T47D (cell line): ENCODE measurements around the gene FLYWCH1.

Experiments
- DNase-seq, 2 experiments: peaks; one replicate each; pipeline versions ENCODE4 v3.0.0 to v3.0.0-alpha.2; 2011 to 2012; ENCODE audit warnings: low read depth in 1 of 2, low spot score in 1 of 2
- JUND ChIP-seq: IDR thresholded peaks from 2 replicates; pipeline ENCODE4 v1.6.1; 2012; ENCODE audit warnings: low read depth
- in situ Hi-C: cut with HindIII; loops from 2 replicates; pipeline ENCODE4 v1.10.0; 2016; ENCODE audit warnings: low sequenced_read_pairs, low pct_unique_long_range_greater_than_20kb

Gene FLYWCH1

DNA sequence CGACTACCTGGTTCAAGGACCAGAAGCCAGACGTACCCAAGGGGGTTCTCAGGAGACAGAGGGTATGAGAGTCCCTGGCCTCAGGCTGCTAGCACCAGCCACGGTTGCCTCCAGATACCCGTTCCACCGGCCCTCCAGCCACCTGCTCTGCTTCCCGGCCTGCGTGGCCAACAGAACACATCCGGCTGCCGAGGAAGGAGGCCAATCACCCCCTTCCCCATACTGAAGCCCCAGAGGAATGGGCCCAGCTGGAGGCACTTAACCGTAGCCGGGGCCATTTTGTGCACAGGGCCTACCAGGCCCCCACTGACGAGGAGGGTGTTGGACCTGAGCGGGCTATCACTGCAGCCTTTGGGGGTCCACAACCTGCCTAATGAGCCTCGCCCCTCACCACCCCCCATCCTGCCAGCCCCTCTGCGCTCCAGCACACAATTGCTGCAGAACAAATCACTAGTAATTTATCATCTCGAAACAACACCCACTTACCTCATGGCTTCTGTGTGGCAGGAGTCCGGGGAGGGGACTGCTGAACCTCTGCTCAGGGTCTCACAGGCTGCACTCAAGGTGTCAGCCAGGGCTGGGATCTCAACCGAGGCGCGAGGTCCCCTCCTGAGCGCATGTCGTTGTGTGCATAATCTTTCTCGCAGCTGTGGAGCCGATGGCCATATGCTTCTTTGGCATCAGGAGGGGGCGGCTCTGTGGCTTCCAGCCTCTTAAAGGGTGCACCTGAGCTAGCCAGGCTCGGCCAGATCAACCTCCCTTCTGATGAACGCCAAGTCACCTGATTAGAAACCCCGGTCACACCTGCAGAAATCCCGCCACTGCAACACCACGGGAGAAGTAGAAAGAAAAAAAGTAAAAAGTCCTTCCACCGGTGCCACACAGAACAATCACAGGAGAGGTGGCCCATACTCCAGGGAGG is 42.2 kb downstream of the FLYWCH1 start:
- in situ Hi-C loops = no loop called here
- DNase-seq = no peak

DNA sequence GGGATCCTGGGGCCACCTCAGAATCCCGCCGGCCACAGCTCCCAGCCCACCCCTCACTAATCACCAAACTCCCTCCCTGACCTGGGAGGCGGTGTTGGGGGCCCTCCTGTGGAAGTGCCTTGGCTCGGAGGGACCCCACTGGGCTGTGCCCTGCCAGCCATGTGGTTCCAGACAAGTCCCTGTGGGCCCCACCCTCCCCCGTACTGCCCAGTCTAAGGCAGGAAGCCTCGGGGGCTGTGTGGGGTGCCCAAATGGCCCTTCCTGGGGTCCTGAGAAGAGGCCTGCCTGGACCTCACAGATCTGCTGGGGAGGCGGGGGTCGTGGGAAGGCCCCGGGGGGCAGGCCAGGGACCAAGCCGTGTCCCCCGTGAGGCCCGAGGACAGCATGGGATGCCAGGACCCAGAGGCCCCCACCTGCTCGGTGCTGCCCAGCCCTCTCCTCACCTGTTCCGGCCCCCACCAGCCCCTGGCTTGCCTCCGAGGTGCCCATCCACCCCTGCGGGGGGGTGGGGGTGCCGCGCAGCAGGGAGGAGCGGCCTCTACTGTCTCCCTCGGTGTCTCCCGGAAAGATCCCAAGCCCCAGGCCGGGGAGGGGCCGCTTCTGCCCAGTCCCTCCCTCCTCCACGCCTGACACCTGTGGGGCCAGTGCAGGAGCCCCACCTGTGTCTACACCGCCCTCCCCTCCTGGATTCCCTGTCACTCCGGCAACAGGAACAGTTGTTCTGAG is 43.1 kb downstream of the FLYWCH1 start:
- no peak for DNase-seq
- TF ChIP-seq JUND = no peak
- in situ Hi-C loops = no loop called here

More for the DNA sequence above, 42.2 kb downstream of the FLYWCH1 start:
- TF ChIP-seq JUND = no peak

DNA sequence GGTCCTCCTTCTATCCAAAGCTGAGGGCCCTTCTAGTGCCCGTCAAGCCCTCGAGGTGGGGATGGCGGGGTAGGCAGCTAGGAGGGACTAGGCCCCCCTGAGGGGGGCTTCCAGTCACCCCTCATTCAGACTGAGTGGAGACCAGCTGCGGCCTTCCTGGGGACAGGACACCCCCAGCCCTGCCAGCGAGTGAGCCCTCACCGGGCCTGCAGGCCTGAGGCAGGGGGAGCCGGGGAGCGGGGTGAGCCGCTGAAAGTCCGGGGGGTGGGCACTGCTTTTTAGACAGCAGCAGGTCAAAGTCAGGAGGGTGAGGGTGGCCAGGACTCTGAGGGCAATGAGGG is 43.7 kb downstream of the FLYWCH1 start:
- DNase-seq = no peak
- no peak for TF ChIP-seq JUND
- in situ Hi-C loops = no loop called here

- in situ Hi-C loops = no loop called here
- no peak for TF ChIP-seq JUND
These were observed 44.2 kb downstream of the FLYWCH1 start for GRCh38 chr16:2955779-2956578.

GRCh38 chr16:2956579-2956956 is 44.8 kb downstream of the FLYWCH1 start:
- no peak for TF ChIP-seq JUND
- in situ Hi-C loops = no loop called here
- DNase-seq = no peak

More at GRCh38 chr16:2955779-2956578, 44.2 kb downstream of the FLYWCH1 start:
- no peak for DNase-seq

GRCh38 chr16:2959206-2959605 is 47.5 kb downstream of the FLYWCH1 start:
- no peak for DNase-seq
- in situ Hi-C loops = no loop called here
- TF ChIP-seq JUND = no peak

- no peak for TF ChIP-seq JUND
- no peak for DNase-seq
- in situ Hi-C loops = no loop called here
These were observed 48.7 kb downstream of the FLYWCH1 start for GRCh38 chr16:2960183-2961010.

GRCh38 chr16:2962334-2963073 is 50.8 kb downstream of the FLYWCH1 start:
- in situ Hi-C loops = no loop called here
- TF ChIP-seq JUND = no peak
- DNase-seq = no peak

DNA sequence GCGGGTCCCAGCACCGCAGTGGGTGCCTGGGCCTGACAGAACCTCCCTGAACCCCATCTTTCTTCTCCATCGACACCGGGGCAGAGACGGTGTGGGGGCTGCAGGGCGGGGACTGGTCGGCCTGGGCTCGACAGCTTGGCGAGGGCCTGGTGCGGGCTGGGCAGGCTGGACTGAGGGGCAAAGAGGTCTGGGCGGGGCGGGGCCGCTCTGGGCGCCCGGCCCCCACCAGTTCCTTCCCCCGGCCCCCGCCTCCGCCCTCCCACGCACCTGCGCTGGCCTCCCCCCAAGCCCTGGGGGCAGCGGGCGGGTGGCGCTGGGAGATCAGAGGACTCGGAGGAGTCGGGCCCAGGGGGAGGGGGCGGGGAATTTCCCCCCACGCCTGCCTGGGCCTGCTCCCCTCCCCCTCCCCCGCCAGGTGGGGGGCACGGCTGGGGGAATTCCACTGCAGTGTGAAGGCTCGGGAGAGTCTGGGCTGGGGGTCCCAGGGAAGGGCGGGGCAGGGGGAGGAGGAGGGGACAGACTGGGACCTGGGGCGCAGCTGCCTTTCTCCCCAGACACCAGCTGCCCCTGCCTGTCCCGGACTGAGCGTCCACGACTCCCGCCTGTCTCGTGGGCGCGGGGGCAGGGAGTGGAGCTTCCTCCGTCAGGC is 51.5 kb downstream of the FLYWCH1 start:
- TF ChIP-seq JUND = no peak
- in situ Hi-C loops = no loop called here
- no peak for DNase-seq

- in situ Hi-C loops = no loop called here
- TF ChIP-seq JUND = no peak
- DNase-seq = peak; percentile 71 to 94
These were observed 52.2 kb downstream of the FLYWCH1 start, which contains the start of gene KREMEN2 for GRCh38 chr16:2963723-2964474. Gene KREMEN2, plus strand, starts transcription at chr16:2964275. Its CDS starts 246 bp downstream, at chr16:2964521.
